Transverse colon (tissue), 4 donors: ENCODE measurements around the gene PROX2. TPM values are rescaled to one million over a fixed set of nuclear protein-coding genes. Genes with fewer than 3 reads are reported as not detected.

Experiments used
- DNase-seq: peaks from one replicate; pipeline ENCODE4 v3.0.0-alpha.2; 2019
- H3K27ac ChIP-seq, 4 donors: fragments of 200-600 bp; sonication (generic); 2 replicates each; pipeline ENCODE4 v1.5.1; 2016 to 2018; ENCODE audit warnings: inconsistent platforms in 4 of 4
- H3K27me3 ChIP-seq: fragments of 200-600 bp; sonication (generic); 2 replicates; pipeline ENCODE4 v1.5.1; 2017; ENCODE audit warnings: inconsistent platforms
- H3K36me3 ChIP-seq, 4 donors: fragments of 200-600 bp; sonication (generic); 2 replicates each; pipeline ENCODE4 v1.5.1; 2017 to 2019; ENCODE audit warnings: inconsistent platforms in 4 of 4
- H3K4me1 ChIP-seq, 4 donors: fragments of 200-600 bp; sonication (generic); 2 replicates each; pipeline ENCODE4 v1.5.1; 2017 to 2020; ENCODE audit warnings: inconsistent platforms in 4 of 4
- H3K4me3 ChIP-seq, 4 donors: fragments of 200-600 bp; sonication (generic); 1 replicate in 1 of 4; 2 replicates in 3 of 4; pipeline versions ENCODE4 v1.5.1 to v1.6.1; 2017 to 2019; ENCODE audit warnings: inconsistent platforms in 4 of 4
- H3K9me3 ChIP-seq, 2 donors: fragments of 200-600 bp; sonication (generic); 2 replicates each; pipeline ENCODE4 v1.5.1; 2017 to 2019; ENCODE audit warnings: inconsistent platforms in 2 of 2
- CTCF ChIP-seq, 5 experiments: fragments of 200-600 bp in 3 of 5; fragments of 450-650 bp in 2 of 5; sonication (generic) in 3 of 5; IDR thresholded peaks; 1 replicate in 2 of 5; 2 replicates in 3 of 5; pipeline ENCODE4 v1.5.1; 2016 to 2017; ENCODE audit warnings: antibody characterized with exemption in 5 of 5, inconsistent platforms in 3 of 5, mild to moderate bottlenecking in 2 of 5, moderate library complexity in 1 of 5
- EP300 ChIP-seq: sonication (generic); formaldehyde crosslinking; IDR thresholded peaks from one replicate; pipeline ENCODE4 v1.6.1; 2017; ENCODE audit warnings: antibody characterized with exemption, low read depth
- POLR2A ChIP-seq: fragments of 450-650 bp; IDR thresholded peaks from one replicate; pipeline ENCODE4 v1.6.1; 2016; ENCODE audit warnings: antibody characterized with exemption, mild to moderate bottlenecking, moderate library complexity
- POLR2AphosphoS5 ChIP-seq, 3 donors: sonication (generic); formaldehyde crosslinking; IDR thresholded peaks; one replicate each; pipeline ENCODE4 v1.6.1; 2016; ENCODE audit warnings: antibody characterized with exemption in 3 of 3
- WGBS, 2 donors: methylation state at CpG; one replicate each; pipeline ENCODE4 v1.1.5; 2018; ENCODE audit warnings: low coverage in 1 of 2; 5-methylcytosine and 5-hydroxymethylcytosine counted together
- in situ Hi-C, 4 donors: fragments of 200-750 bp; cut with MboI; loops; one replicate each; pipeline versions ENCODE4 v1.15.0 to v1.15.1; 2017; ENCODE audit warnings: low sequenced_read_pairs in 3 of 4, low pct_ligation_motif_present in 1 of 4, low pct_unique_long_range_greater_than_20kb in 1 of 4
- intact Hi-C: fragments of 100-400 bp; cut with DNase I; formaldehyde crosslinking; loops from one replicate; pipeline ENCODE4 v1.15.1; 2023; ENCODE audit warnings: low total_unique reads
- total RNA-seq, 4 donors: library from RNA; depleted of rRNA; stranded (reverse); fragments of >200 nt; gene quantifications; one replicate each; pipeline ENCODE4 v1.1.0, GENCODE V29; 2016

PROX2 gene
- total RNA-seq, 4 donors from 2014 or later = 0.79 TPM; not detected in 3

- intact Hi-C loops (no loop called here), in situ Hi-C loops (no loop called here)
- Histone ChIP-seq H3K27ac (no peak overlapping the region), H3K36me3 (no peaks in the 10 kb centered on the region), H3K9me3 (no peaks in the 10 kb centered on the region), H3K4me3 (no peak overlapping the region), H3K27me3 (no peaks in the 10 kb centered on the region), H3K4me1 (peaks cover 0 to 23% (median 7%) of the 10 kb centered on the region in 4 donors)
- no peak for TF ChIP-seq CTCF (IDR thresholded peaks at IDR 0.05)
- TF ChIP-seq POLR2A = no peak
- TF ChIP-seq POLR2AphosphoS5 (IDR thresholded peaks at IDR 0.05) = no peak
- TF ChIP-seq EP300 = no peak
- no peak for DNase-seq
- 86 to 100% methylated on average over 1 to 16 of the region's 19 CpGs for WGBS, 2 donors
Measured at GRCh38 chr14:74921053-74921620, 45.2 kb upstream of the PROX2 start.

DNA sequence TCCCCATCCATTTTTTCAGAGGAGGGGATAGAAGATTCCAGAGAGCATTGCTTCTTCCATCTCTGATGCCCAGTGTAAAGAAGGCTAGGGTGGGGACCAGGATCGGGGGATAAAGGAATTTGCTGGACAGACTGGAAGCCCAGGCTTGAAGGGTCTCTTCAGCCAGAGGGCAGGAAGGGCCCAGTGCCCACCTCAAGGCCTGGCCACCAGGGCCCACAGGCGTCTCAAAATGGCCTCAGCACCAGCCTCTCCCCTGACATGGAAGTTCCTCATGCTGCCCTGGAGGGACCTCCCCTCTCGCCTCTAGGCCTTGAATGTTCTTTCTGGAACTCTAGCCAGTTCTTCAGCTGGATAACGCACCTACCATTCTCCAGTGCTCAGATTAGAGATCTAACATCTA lies 44.3 kb upstream of the PROX2 start:
- intact Hi-C loops = no loop called here
- TF ChIP-seq POLR2A (no peak), EP300 (no peak), CTCF (IDR thresholded peaks at IDR 0.05) (no peak), POLR2AphosphoS5 (IDR thresholded peaks at IDR 0.05) (no peak)
- Histone ChIP-seq H3K27me3 (no peaks in the 10 kb centered on the region), H3K4me3 (no peak overlapping the region), H3K4me1 (peaks cover 0 to 23% (median 7%) of the 10 kb centered on the region in 4 donors), H3K36me3 (no peaks in the 10 kb centered on the region), H3K27ac (no peak overlapping the region), H3K9me3 (no peaks in the 10 kb centered on the region)
- in situ Hi-C loops = no loop called here
- no peak for DNase-seq
- 86 to 100% methylated on average over 2 to 4 of the region's 4 CpGs for WGBS, 2 donors

DNA sequence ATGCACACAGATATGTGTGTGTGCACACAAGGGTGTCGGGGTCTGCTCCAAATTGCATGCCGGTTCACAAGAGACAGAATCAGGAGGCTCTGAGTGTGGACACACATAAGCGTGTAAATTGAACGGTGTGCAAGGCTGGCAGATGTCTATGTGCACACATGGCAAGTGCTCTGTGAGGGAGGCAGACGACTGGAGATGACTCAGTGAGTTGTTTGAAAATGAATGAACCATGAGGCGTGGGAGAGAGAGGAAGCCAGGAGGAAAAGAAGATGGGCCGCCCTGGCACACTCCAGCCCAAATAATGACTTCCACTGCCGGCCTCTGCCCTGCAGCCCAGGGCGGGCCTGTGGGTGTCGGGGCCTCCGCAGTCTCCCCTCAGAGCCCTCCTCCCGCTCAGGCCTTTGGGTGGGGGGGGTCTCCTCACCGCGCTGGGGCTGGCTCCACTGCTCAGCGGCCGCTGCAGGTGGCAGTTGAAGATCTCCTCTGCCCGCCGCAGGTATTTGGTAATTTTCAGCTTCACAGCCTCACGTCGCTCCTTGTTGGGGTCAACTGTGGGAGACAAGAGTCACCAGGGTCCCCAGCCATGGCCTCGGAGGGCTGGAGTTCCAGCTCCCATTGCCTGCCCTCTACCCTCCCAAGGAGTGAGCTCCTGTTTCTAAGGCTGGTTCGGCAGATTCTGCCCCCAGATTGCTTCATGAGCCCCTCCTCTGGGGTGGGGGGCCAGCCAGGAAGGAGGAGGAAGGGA lies 43.6 kb upstream of the PROX2 start:
- H3K9me3 ChIP-seq = no peaks in the 10 kb centered on the region
- no peaks in the 10 kb centered on the region for H3K27me3 ChIP-seq
- H3K4me1 ChIP-seq = peaks cover 0 to 23% (median 7%) of the 10 kb centered on the region in 4 donors
- no peak overlapping the region for H3K4me3 ChIP-seq
- H3K27ac ChIP-seq = no peak overlapping the region
- H3K36me3 ChIP-seq = no peaks in the 10 kb centered on the region
- 67 to 87% methylated on average over 4 to 22 of the region's 22 CpGs for WGBS, 2 donors
- intact Hi-C loops = no loop called here
- TF ChIP-seq EP300 (no peak), CTCF (IDR thresholded peaks at IDR 0.05) (no peak), POLR2A (no peak), POLR2AphosphoS5 (IDR thresholded peaks at IDR 0.05) (no peak)
- DNase-seq = no peak
- in situ Hi-C loops = loop anchor here in 1 of 4 donors (10.0 kb wide), 1 partner anchor 55 kb away; no protein-coding TSS in a partner anchor

DNA sequence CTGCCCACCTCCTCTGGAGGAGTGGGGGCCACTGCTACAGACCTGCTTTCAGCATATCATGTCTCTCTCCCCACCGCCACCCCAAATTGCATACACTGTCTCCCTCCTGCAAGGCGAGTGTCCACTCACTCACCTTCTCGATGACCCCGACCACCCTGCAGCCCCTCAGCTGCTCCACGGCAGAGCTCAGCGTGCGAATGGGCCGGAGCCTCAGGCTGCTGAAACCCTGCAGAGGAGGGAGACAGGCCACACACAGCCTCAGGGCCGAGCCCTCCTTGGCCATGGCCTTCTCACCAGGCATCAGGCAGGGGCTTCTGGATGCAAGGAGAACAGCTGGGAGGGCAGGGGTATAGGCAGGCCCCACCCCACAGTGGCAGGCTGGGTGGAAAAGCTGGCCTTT lies 42.4 kb upstream of the PROX2 start:
- H3K4me1 ChIP-seq = peaks cover 0 to 21% (median 7%) of the 10 kb centered on the region in 4 donors
- no peak overlapping the region for H3K4me3 ChIP-seq
- DNase-seq = no peak
- H3K9me3 ChIP-seq = no peaks in the 10 kb centered on the region
- H3K27ac ChIP-seq = no peak overlapping the region
- in situ Hi-C loops (loop anchor here in 1 of 4 donors (10.0 kb wide), 1 partner anchor 54 kb away; no protein-coding TSS in a partner anchor), intact Hi-C loops (no loop called here)
- TF ChIP-seq EP300 = no peak
- TF ChIP-seq POLR2AphosphoS5 (IDR thresholded peaks at IDR 0.05) = no peak
- no peak for TF ChIP-seq CTCF (IDR thresholded peaks at IDR 0.05)
- TF ChIP-seq POLR2A = no peak
- WGBS, 2 donors = 89% methylated on average over 9 of the region's 9 CpGs; no CpG with 5 or more reads in 1 of the 2 donors
- H3K27me3 ChIP-seq = no peaks in the 10 kb centered on the region
- no peaks in the 10 kb centered on the region for H3K36me3 ChIP-seq
